H54 (cell line): Measurements from ENCODE around the gene TRIM33.

Experiments used
- DNase-seq: peaks from one replicate; pipeline ENCODE4 v3.0.0; 2011; ENCODE audit warnings: low spot score, mixed read lengths; ENCODE audit not compliant: insufficient read length
- FAIRE-seq: peaks from 3 replicates; lab custom pipeline; 2011; peaks lifted over from hg19 to GRCh38; lab: Jason Lieb, UNC
- POLR2A ChIP-seq: IDR thresholded peaks from 2 replicates; pipeline ENCODE4 v1.6.1; 2011; ENCODE audit warnings: low read depth, mild to moderate bottlenecking, low read length

TRIM33 gene

DNA sequence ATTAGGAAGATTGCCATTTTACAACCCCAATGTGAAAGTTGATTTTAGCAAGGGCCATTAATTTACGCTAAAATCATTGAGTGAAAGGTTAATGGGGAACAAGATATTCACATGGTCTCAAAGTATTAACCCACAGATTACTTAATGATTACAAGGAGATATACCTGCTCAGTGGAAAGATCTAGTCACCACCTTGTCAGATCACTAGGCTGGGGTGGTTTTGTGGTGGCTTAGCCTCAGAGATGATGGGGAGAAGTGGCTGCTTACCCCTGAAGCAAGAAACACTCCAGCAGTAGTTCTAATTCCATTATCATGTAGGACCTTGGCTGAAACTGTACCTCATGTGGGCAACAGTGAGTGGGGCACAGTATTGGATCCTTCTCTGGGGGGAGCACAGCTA is 20.1 kb upstream of the TRIM33 start:
- DNase-seq: no peak
- no peak for TF ChIP-seq POLR2A
- FAIRE-seq: no peak

DNA sequence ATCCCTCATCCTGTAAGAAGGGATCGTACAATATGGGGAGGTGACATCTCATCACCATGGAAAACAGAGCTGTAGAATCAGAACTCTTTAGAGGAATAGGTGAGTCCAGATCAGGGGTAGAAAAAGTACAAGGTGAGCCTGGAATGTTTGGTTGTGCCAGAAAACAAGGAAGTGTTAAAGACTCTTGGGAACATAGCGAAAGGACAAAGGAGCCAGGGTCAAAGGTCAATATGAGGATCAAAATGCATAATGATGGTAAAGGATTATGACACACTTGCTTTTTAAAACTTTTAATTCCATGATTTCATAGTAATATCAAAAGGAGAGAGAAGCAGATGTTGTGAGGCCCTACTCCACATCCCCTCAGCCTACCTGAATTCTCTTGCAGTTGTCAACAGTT is 19.2 kb upstream of the TRIM33 start:
- FAIRE-seq: no peak
- no peak for DNase-seq
- no peak for TF ChIP-seq POLR2A

DNA sequence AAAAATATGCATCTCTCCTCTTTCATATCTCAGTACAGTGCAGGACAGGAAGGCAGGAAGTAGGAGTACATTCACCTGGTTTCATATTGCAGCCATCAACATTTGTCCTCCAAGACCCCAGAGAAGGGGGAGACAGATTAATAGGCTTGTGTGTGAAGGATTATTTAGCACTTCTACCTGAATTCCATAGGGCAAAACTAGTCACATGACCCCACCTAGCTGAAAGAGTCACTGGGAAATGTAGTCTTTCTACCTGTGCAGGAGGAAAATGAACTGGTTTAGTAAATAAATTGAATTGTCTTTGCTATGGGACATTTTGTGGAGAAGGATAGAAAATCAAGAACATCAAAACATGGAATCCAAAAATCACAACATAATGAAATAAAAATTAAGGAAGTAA is 13.9 kb upstream of the TRIM33 start:
- no peak for TF ChIP-seq POLR2A
- no peak for DNase-seq
- FAIRE-seq: no peak

DNA sequence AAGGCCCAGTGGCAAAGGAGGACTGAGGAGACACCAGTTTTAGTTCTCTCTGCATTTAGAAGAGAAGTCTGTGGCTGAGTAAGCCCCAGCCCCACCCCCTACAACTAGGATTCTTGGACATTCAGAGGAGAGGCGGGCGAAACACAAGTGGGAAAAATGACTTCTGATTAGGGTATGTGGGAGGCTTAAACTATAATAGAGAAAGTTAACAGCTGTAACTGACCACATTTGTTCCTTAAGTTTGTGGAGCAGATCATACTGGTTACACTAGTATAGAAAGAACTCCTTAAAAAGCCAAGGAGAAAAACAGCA is 11.2 kb upstream of the TRIM33 start:
- FAIRE-seq (no peak), DNase-seq (no peak)
- no peak for TF ChIP-seq POLR2A

DNA sequence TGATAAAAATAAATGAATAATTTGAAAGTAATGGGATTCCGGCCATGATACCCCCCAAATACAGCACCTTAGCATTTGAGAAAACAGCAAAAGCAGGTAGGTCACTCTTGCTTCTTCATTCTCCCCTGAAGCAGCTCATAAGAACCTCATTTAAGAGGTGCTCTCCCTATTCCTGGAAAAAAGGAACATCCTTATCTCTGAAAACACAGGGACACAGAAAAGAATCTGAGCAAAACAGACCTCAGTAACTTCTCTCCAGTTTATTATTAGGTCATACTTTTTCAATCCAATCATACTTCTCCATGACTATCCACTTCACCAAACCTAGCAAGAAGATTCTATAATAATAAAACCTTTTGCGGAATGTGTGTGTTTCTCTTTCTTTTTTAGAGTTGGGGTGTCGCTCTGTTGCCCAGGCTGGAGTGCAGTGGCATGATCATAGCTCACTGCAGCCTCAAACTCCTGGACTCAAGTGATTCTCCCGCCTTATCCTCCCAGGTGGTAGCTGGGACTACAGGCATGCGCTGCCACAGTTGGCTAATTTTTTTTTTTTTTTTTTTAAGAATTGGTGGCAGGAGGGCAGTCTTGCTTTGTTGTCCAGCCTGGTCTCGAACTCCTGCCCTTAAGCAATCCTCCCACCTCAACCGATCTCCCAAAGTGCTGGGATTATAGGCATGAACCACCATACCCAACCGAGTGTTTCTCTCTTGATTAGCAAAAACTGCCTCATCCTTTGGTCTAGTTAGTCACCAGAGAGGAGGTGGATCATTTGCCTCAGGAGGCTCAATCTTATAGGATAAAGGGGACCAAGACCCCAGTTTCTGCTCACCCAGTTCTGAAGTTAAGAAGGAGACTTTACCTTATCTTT is 10.6 kb upstream of the TRIM33 start:
- TF ChIP-seq POLR2A: no peak
- DNase-seq (no peak), FAIRE-seq (no peak)

DNA sequence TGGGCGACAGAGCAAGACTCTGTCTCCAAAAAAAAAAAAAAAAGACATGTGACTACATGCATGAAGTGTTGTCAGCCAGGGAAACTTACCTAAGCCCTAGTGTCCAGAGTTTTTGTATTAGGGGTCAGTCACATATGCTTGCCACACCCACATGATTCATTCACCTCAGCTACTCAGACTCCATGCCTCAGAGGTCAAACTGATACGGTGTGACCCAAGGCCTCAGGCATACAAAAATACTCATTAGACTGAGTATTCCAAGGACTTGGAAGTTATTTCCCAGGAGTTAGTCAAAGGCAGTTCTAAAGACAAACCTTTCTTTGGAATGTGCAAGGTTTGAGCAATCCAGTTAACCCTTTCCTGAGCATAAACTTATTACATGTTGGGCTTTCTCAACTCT is 6.3 kb upstream of the TRIM33 start:
- FAIRE-seq: no peak

DNA sequence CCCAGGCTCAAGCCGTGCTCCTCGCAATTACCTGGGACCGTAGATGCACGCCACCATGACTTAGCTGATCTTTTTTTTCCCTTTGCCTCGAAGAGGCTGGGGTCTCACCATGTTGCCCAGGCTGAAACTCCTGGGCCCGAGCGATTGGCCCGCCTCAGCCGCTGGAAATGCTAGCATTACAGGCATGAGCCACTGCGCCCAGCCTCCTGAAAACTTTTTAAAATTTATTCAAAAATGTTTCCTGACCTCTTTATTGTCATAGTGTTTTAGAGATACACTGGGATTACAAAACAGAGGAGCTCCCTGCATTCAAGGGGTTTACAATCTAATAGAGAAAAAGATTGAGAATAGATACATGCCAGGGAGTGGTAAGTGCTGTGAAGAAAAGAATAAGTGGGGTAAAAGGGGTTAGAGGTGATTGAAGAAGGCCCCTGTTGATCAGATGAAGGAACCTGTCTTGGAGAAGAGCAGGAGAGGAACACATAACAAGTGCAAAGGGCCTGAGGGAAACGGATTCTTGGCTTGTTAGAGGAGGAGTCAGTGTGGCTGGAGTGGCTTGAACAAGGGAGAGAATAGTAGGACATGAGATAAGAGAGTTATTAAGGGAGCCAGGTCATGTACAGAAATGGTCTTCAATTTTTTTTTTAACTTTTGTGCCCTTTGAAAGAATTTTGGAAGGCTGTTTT is 1.7 kb upstream of the TRIM33 start:
- no peak for FAIRE-seq

More for the DNA sequence above, 6.3 kb upstream of the TRIM33 start:
- TF ChIP-seq POLR2A: no peak
- no peak for DNase-seq

DNA sequence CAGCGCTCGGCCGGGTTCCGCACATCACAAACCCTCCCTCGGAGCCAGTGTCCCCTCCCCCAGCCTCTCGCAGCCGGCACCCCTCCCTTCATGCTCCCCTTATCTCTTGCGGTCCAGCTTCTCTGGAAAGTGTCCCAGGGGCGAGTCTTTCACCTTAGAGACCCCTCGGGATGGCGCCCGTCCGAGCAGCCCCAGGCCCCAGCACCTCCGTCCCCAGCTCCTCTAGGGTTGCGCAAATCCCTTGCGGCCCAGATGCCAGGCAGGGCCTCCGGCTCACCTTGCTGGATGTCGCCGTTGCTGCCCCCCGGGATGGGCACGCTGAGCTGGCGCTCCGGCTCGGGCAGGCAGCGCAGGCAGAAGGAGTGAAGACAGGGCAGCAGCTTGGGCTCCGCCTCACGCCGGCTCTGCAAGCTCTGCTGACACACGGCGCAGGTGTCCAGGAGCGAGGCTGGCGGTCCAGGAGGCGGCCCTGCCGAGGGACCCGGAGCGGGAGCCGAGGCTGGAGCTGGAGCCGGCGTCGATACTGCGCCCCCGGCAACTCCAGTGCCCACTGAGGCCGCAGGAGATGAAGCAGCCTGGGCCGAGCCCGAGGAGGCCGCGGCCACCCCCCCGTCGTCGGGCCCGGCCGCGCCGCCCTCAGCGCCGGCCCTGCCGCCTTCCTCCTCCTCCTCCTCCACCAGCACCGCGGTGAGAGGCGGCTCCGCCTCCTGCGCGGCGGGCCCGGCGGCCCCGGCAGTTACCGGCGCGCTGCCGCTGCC is 550 bp downstream of the TRIM33 start:
- FAIRE-seq: no peak
- TF ChIP-seq POLR2A: no peak
- peak; percentile 51 for DNase-seq

More for the DNA sequence above, 1.7 kb upstream of the TRIM33 start:
- TF ChIP-seq POLR2A: no peak
- DNase-seq: no peak

DNA sequence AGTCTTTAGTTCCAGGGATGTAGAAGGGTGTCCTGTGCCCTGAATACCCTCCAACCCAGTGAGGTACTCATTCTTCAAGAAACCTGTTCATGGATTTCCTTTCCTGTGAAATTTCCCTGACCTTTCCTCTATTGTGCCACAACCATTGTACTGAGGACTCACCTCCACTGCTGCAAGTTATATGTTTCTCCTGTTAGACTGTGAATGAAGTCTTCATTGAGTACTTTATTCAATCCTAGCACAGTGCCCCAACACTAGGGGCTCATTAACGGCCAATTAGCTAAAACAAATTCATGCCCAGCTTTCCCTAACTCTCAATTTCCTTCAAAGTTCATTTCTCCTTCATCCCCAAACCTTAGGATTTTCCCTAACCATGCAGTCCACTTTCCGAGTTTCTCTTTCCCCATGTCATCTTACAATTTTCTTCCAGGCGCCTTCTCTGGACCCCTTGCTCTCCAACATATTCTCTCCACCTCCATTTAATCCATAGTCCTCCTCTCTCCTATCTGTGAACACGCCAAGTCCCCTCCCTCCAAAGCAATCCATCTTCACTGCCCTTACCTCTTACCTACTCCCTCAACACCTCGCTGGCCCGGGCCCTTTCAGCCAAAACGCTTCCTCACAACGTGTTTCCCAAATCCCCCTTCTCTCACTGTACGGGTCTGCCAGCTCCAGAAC is 1.3 kb downstream of the TRIM33 start:
- no peak for DNase-seq
- TF ChIP-seq POLR2A: no peak
- FAIRE-seq: peak; percentile 33

DNA sequence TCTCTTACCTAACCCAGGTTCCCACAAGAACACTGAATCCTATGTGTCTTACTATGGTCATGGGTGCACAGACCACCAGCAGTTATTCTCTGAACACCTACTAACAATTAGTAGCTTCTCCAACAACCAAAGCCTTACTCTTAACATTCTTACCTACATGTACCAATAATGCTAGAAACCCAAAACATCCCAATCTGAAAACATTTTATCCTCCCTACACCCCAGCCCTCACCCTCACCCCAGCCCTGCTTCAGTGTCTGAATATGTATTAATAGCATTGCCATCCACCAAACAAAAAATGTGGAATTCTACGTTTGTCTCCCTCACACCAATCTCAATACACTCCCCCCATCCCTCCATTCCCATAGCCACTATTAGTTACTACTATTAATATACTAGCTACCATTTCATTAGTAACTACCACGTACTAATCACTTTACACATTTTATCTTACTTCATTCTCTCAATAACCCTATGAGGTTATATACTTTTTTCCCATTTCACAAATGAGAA is 2.6 kb downstream of the TRIM33 start:
- DNase-seq (no peak), FAIRE-seq (no peak)
- no peak for TF ChIP-seq POLR2A

DNA sequence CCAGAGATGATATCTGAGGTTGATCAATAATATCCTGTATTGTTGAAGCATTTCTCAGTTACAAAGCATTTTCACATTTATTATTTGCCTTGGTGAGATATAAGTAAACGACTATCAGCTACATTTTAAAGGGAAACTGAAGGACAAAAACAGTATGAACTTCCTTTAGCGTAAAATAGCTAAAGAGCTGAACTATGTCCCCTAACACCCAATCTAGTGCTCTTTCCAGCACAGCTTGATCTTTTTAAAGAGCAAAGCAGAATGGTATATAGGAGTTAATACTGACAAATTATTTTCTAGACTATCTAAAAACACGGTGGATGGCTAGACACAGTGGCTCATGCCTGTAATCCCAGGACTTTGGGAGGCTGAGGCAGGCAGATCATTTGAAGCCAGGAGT is 3.5 kb downstream of the TRIM33 start:
- FAIRE-seq: no peak
- no peak for TF ChIP-seq POLR2A
- DNase-seq: no peak

DNA sequence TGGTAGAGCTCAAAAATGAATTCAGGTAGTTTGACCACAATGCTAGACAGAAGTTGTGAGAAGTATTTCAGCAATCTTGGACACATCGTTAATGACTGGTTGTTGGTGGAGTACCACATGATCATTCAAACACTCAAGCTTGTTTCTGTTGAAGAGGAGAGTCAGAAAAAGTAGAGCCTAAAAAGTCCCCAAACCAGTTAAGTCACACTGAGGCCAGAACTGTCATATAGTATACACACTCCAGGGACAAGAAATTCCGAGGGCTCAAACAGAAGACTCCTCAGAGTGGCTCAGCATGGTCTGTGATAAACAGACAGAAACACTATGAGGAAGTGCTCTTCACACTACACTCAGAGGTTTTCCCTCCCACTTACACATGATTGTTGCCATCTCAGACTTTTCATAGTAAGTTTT is 5.8 kb downstream of the TRIM33 start:
- TF ChIP-seq POLR2A: no peak
- DNase-seq (no peak), FAIRE-seq (peak; percentile 53)

DNA sequence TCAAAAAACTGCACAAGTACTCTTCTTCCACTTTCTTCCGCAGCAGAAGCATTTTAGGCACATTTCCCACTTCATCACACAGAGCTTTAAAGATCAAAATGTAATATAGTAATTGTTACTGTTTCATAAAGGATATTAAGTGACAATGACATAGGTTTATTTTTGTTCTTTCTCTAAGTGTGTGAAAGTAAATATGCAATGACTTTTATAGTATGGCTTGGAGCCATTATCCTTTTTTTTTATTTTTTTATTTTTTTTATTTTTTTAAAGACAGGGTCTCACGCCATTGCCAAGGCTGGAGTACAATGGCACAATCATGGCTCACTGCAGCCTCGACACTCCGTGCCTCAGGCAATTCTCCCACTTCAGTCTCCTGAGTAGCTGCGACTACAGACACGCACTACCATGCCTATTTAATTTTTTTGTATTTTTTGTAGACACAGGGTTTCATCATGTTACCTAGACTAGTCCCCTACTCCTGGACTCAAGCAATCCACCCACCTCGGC is 7.0 kb downstream of the TRIM33 start:
- DNase-seq (no peak), FAIRE-seq (no peak)
- no peak for TF ChIP-seq POLR2A

DNA sequence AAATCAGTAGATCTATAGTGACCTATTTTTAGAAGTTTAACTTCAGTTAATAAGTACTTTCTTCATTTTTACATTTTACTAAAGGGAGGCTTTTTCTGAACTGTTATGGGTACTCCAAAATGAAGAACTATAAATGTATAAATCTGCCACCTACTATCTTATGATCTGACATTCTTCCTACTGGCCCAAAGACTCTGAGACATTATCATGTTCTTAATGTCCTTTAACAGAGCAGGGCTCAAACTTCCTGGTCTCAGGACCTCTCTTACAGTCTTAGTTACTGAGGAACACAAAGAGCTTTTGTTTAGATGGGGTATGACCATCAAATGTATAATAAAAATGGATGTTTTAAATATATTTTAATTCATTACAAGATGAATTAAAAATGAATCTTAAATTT is 8.9 kb downstream of the TRIM33 start:
- no peak for FAIRE-seq
- DNase-seq: no peak
- TF ChIP-seq POLR2A: no peak
